Panc1 (cell line): ENCODE results near the gene LAMB2. TPM values are rescaled to one million over a fixed set of nuclear protein-coding genes. Genes with fewer than 3 reads are reported as not detected.

Source experiments
- ATAC-seq: fragments of 200-7000 bp; cut with Tn5 transposase; 2 replicates; pipeline ENCODE4 v1.9.1; 2020; ENCODE audit warnings: mild to moderate bottlenecking, moderate library complexity
- BruUV-seq: library from RNA; stranded (reverse); fragments of 400-500 nt; replicated peaks from 2 replicates; lab custom pipeline; 2021; lab: Mats Ljungman, UMichigan
- CTCF ChIA-PET: fragments of 300-600 bp; sonication (Branson Sonifier 250); formaldehyde crosslinking; loops from one replicate; lab custom pipeline; 2022; ENCODE audit warnings: antibody characterized with exemption; lab: Charles Lee
- POLR2A ChIA-PET: fragments of 300-600 bp; sonication (Branson Sonifier 250); formaldehyde crosslinking; loops from one replicate; lab custom pipeline; 2022; ENCODE audit warnings: antibody characterized with exemption; lab: Charles Lee
- DNase-seq: peaks from one replicate; pipeline ENCODE4 v3.0.0-alpha.2; 2010; ENCODE audit warnings: low read depth, low spot score
- H3K27ac ChIP-seq: 2 replicates; pipeline ENCODE4 v1.5.1; 2011; ENCODE audit warnings: mild to moderate bottlenecking, low read length, inconsistent platforms
- H3K27me3 ChIP-seq: fragments of 200-500 bp; sonication (Bioruptor generic); 2 replicates; pipeline ENCODE4 v1.6.0; 2014; ENCODE audit warnings: low read length, inconsistent platforms; ENCODE audit not compliant: control insufficient read depth, insufficient read depth
- H3K36me3 ChIP-seq: fragments of 200-500 bp; sonication (Bioruptor generic); 2 replicates; pipeline ENCODE4 v1.5.1; 2014; ENCODE audit warnings: inconsistent platforms, mild to moderate bottlenecking, low read length, moderate library complexity; ENCODE audit not compliant: control insufficient read depth, insufficient read depth
- H3K4me1 ChIP-seq: 2 replicates; pipeline ENCODE4 v1.5.1; 2011; ENCODE audit warnings: inconsistent platforms, mild to moderate bottlenecking, low read length, moderate library complexity; ENCODE audit not compliant: control insufficient read depth, insufficient read depth
- H3K4me3 ChIP-seq, 2 experiments: 2 replicates each; pipeline ENCODE4 v1.5.1; 2011 to 2012; ENCODE audit warnings: low read depth in 2 of 2, low read length in 2 of 2, mild to moderate bottlenecking in 2 of 2, inconsistent platforms in 1 of 2, moderate library complexity in 1 of 2
- H3K9me3 ChIP-seq: fragments of 200-500 bp; sonication (Bioruptor generic); 2 replicates; pipeline ENCODE4 v1.5.1; 2014; ENCODE audit warnings: low read depth, mild to moderate bottlenecking, inconsistent platforms, low read length, moderate library complexity; ENCODE audit not compliant: control insufficient read depth, insufficient read depth
- CTCF ChIP-seq: fragments of 450-650 bp; IDR thresholded peaks from 2 replicates; pipeline ENCODE4 v1.5.1; 2017; ENCODE audit warnings: mild to moderate bottlenecking
- POLR2AphosphoS5 ChIP-seq: IDR thresholded peaks from 2 replicates; pipeline ENCODE4 v1.6.1; 2012; ENCODE audit warnings: mild to moderate bottlenecking, low read depth, low read length, moderate library complexity
- REST ChIP-seq, 2 experiments: IDR thresholded peaks; 2 replicates each; pipeline ENCODE4 v1.6.1; 2011 to 2012; ENCODE audit warnings: low read depth in 2 of 2, control low read depth in 1 of 2, low read length in 1 of 2, mild to moderate bottlenecking in 1 of 2, moderate library complexity in 1 of 2; ENCODE audit not compliant: insufficient read depth in 1 of 2
- SIN3A ChIP-seq: IDR thresholded peaks from 2 replicates; pipeline ENCODE4 v1.6.1; 2012; ENCODE audit warnings: low read depth, mild to moderate bottlenecking, low read length, moderate library complexity, borderline replicate concordance; ENCODE audit not compliant: insufficient read depth
- TCF7L2 ChIP-seq: IDR thresholded peaks from 2 replicates; pipeline ENCODE4 v1.6.1; 2011; ENCODE audit warnings: mild to moderate bottlenecking, low read depth, low read length, inconsistent platforms
- in situ Hi-C: cut with HindIII; loops from 2 replicates; pipeline ENCODE4 v1.10.0; 2016; ENCODE audit warnings: low sequenced_read_pairs, low pct_unique_long_range_greater_than_20kb
- intact Hi-C: fragments of 100-400 bp; cut with micrococcal nuclease; formaldehyde crosslinking; loops from one replicate; pipeline ENCODE4 v1.10.0; 2022; ENCODE audit not compliant: unreplicated experiment
- total RNA-seq: library from RNA; stranded (reverse); gene quantifications from one replicate; pipeline ENCODE4 v1.2.1, GENCODE V29; 2021; ENCODE audit not compliant: unreplicated experiment

LAMB2 gene
- total RNA-seq, 1 experiment from 2014 or later: 189 TPM

- TF ChIP-seq TCF7L2: no peak
- TF ChIP-seq REST (IDR thresholded peaks at IDR 0.05; ENCODE audit: insufficient read depth in 1 of 2, low read depth in 2 of 2, low read length in 1 of 2): no peak
- TF ChIP-seq SIN3A: no peak
- no peak for TF ChIP-seq POLR2AphosphoS5
- no peak for TF ChIP-seq CTCF
- intact Hi-C loops (no loop called here), in situ Hi-C loops (no loop called here)
- H3K4me3 ChIP-seq: peak overlapping the region; percentile 57 to 63
- H3K27ac ChIP-seq: peak overlapping the region; percentile 76
- no TSS peak for BruUV-seq
- no peak for DNase-seq
- CTCF ChIA-PET: no interaction called here
- no peak for ATAC-seq
- peaks cover 6% of the 10 kb centered on the region for H3K4me1 ChIP-seq
- no peaks in the 10 kb centered on the region for H3K9me3 ChIP-seq
- POLR2A ChIA-PET: no interaction called here
- H3K36me3 ChIP-seq: no peaks in the 10 kb centered on the region; the same call in 1 of the 2 replicates
- H3K27me3 ChIP-seq: no peaks in the 10 kb centered on the region
Observed at GRCh38 chr3:49171775-49172500, 39.1 kb upstream of the LAMB2 start.

GRCh38 chr3:49171119-49171774, 38.4 kb upstream of the LAMB2 start, which contains the start of gene KLHDC8B:
TSS of gene KLHDC8B (plus strand) at chr3:49171598. CDS start at chr3:49172770, 1,172 bp downstream.
- no TSS peak for BruUV-seq
- Histone ChIP-seq H3K36me3 (no peaks in the 10 kb centered on the region; the same call in 1 of the 2 replicates), H3K9me3 (peaks cover 3% of the 10 kb centered on the region; the same call in 1 of the 2 replicates), H3K4me3 (peak within 1 kb of the TSS; percentile 57 to 63), H3K27me3 (no peaks in the 10 kb centered on the region), H3K4me1 (peaks cover 6% of the 10 kb centered on the region), H3K27ac (peak within 1 kb of the TSS; percentile 76)
- in situ Hi-C loops: no loop called here
- POLR2A ChIA-PET: interaction anchor here (0.6 kb wide), 1 partner anchor 1037 kb away, joined by 10 read pairs; no protein-coding TSS in a partner anchor
- intact Hi-C loops: no loop called here
- ATAC-seq (peak; percentile 90), DNase-seq (no peak)
- CTCF ChIA-PET: interaction anchor here (0.6 to 1.0 kb wide), 2 partner anchors 11 to 47 kb away, joined by 3 read pairs; no protein-coding TSS in a partner anchor
- TF ChIP-seq CTCF (peak; percentile 94), REST (IDR thresholded peaks at IDR 0.05; ENCODE audit: insufficient read depth in 1 of 2, low read depth in 2 of 2, low read length in 1 of 2) (no peak), POLR2AphosphoS5 (no peak)
